Measurements from ENCODE around the gene MT2A. TPM values are rescaled to one million over a fixed set of nuclear protein-coding genes. Genes with fewer than 3 reads are reported as not detected.

Gene MT2A
- total and polyA plus RNA-seq, 2 of the 13 experiments (the other 11 are each of a cell fraction or from before 2014, with no cell fraction given): 135 to 371 TPM

- TF ChIP-seq, protein P1, sequence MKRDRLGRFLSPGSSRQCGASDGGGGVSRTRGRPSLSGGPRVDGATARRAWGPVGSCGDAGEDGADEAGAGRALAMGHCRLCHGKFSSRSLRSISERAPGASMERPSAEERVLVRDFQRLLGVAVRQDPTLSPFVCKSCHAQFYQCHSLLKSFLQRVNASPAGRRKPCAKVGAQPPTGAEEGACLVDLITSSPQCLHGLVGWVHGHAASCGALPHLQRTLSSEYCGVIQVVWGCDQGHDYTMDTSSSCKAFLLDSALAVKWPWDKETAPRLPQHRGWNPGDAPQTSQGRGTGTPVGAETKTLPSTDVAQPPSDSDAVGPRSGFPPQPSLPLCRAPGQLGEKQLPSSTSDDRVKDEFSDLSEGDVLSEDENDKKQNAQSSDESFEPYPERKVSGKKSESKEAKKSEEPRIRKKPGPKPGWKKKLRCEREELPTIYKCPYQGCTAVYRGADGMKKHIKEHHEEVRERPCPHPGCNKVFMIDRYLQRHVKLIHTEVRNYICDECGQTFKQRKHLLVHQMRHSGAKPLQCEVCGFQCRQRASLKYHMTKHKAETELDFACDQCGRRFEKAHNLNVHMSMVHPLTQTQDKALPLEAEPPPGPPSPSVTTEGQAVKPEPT (CRISPR knock-in tag; IDR thresholded peaks at IDR 0.05; ENCODE audit: low read depth): 0 out of 2 replicates have a peak, but pooled peaks have one; percentile 23
- TF ChIP-seq ZMAT3 (CRISPR knock-in tag; conservative IDR thresholded peaks at IDR 0.05) (no peak; the same call in 1 of the 2 replicates), ZNF274 (CRISPR knock-in tag; IDR thresholded peaks at IDR 0.05) (peak; percentile 73), POLR2AphosphoS5 (IDR thresholded peaks at IDR 0.05; ENCODE audit: low read depth, low read length) (peak; percentile 79), ZNF768 (CRISPR knock-in tag; IDR thresholded peaks at IDR 0.05) (peak; percentile 55; the same call in 1 of the 2 replicates), ZNF251 (CRISPR knock-in tag; IDR thresholded peaks at IDR 0.05) (peak; percentile 83; the same call in 1 of the 2 replicates), ZNF205 (CRISPR knock-in tag; IDR thresholded peaks at IDR 0.05) (no peak), JUNB (CRISPR knock-in tag; IDR thresholded peaks at IDR 0.05; ENCODE audit: borderline replicate concordance) (no peak), HOXA3 (CRISPR knock-in tag; IDR thresholded peaks at IDR 0.05) (peak; percentile 84; the same call in 1 of the 2 replicates), ZNF17 (CRISPR knock-in tag; IDR thresholded peaks at IDR 0.05) (no peak), PAWR (CRISPR knock-in tag; IDR thresholded peaks at IDR 0.05; ENCODE audit: borderline replicate concordance) (no peak), HNRNPUL1 (IDR thresholded peaks at IDR 0.05; ENCODE audit: low read depth, low read length) (no peak), ZNF747 (CRISPR knock-in tag; IDR thresholded peaks at IDR 0.05; ENCODE audit: borderline replicate concordance) (no peak), ZNF44 (CRISPR knock-in tag; IDR thresholded peaks at IDR 0.05) (no peak), ZNF547 (CRISPR knock-in tag; IDR thresholded peaks at IDR 0.05) (no peak; the same call in none of the 2 replicates), PHF21A (CRISPR knock-in tag; IDR thresholded peaks at IDR 0.05) (peak; percentile 97), ZSCAN22 (CRISPR knock-in tag; IDR thresholded peaks at IDR 0.05) (0 out of 2 replicates have a peak, but pooled peaks have one; percentile 30), RFX5 (IDR thresholded peaks at IDR 0.05; ENCODE audit: low read depth, low read length) (0 out of 2 replicates have a peak, but pooled peaks have one; percentile 12), ZNF264 (CRISPR knock-in tag; IDR thresholded peaks at IDR 0.05) (peak; percentile 82)
- TF ChIP-seq, protein P2, sequence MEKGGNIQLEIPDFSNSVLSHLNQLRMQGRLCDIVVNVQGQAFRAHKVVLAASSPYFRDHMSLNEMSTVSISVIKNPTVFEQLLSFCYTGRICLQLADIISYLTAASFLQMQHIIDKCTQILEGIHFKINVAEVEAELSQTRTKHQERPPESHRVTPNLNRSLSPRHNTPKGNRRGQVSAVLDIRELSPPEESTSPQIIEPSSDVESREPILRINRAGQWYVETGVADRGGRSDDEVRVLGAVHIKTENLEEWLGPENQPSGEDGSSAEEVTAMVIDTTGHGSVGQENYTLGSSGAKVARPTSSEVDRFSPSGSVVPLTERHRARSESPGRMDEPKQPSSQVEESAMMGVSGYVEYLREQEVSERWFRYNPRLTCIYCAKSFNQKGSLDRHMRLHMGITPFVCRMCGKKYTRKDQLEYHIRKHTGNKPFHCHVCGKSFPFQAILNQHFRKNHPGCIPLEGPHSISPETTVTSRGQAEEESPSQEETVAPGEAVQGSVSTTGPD (CRISPR knock-in tag; IDR thresholded peaks at IDR 0.05): peak; percentile 77
- TF ChIP-seq, protein P3, sequence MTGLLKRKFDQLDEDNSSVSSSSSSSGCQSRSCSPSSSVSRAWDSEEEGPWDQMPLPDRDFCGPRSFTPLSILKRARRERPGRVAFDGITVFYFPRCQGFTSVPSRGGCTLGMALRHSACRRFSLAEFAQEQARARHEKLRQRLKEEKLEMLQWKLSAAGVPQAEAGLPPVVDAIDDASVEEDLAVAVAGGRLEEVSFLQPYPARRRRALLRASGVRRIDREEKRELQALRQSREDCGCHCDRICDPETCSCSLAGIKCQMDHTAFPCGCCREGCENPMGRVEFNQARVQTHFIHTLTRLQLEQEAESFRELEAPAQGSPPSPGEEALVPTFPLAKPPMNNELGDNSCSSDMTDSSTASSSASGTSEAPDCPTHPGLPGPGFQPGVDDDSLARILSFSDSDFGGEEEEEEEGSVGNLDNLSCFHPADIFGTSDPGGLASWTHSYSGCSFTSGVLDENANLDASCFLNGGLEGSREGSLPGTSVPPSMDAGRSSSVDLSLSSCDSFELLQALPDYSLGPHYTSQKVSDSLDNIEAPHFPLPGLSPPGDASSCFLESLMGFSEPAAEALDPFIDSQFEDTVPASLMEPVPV (CRISPR knock-in tag; IDR thresholded peaks at IDR 0.05): no peak
- TF ChIP-seq, protein P4, sequence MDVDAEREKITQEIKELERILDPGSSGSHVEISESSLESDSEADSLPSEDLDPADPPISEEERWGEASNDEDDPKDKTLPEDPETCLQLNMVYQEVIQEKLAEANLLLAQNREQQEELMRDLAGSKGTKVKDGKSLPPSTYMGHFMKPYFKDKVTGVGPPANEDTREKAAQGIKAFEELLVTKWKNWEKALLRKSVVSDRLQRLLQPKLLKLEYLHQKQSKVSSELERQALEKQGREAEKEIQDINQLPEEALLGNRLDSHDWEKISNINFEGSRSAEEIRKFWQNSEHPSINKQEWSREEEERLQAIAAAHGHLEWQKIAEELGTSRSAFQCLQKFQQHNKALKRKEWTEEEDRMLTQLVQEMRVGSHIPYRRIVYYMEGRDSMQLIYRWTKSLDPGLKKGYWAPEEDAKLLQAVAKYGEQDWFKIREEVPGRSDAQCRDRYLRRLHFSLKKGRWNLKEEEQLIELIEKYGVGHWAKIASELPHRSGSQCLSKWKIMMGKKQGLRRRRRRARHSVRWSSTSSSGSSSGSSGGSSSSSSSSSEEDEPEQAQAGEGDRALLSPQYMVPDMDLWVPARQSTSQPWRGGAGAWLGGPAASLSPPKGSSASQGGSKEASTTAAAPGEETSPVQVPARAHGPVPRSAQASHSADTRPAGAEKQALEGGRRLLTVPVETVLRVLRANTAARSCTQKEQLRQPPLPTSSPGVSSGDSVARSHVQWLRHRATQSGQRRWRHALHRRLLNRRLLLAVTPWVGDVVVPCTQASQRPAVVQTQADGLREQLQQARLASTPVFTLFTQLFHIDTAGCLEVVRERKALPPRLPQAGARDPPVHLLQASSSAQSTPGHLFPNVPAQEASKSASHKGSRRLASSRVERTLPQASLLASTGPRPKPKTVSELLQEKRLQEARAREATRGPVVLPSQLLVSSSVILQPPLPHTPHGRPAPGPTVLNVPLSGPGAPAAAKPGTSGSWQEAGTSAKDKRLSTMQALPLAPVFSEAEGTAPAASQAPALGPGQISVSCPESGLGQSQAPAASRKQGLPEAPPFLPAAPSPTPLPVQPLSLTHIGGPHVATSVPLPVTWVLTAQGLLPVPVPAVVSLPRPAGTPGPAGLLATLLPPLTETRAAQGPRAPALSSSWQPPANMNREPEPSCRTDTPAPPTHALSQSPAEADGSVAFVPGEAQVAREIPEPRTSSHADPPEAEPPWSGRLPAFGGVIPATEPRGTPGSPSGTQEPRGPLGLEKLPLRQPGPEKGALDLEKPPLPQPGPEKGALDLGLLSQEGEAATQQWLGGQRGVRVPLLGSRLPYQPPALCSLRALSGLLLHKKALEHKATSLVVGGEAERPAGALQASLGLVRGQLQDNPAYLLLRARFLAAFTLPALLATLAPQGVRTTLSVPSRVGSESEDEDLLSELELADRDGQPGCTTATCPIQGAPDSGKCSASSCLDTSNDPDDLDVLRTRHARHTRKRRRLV (CRISPR knock-in tag; IDR thresholded peaks at IDR 0.05): no peak
These were observed 1.2 kb upstream of the MT2A start (continued) for GRCh38 chr16:56607109-56607618.
